Stimulated activated CD8-positive, alpha-beta memory T cell treated with anti-CD3 and anti-CD28 coated beads, Interleukin-7, amount 100 ng/mL, for 4 hours (primary cell): Measurements from ENCODE around the gene PRKAG1.

Experiments
- DNase-seq, 2 donors: peaks; one replicate each; pipeline ENCODE4 v3.0.0-alpha.2; 2020; ENCODE audit warnings: low read depth in 2 of 2

PRKAG1 gene

DNA sequence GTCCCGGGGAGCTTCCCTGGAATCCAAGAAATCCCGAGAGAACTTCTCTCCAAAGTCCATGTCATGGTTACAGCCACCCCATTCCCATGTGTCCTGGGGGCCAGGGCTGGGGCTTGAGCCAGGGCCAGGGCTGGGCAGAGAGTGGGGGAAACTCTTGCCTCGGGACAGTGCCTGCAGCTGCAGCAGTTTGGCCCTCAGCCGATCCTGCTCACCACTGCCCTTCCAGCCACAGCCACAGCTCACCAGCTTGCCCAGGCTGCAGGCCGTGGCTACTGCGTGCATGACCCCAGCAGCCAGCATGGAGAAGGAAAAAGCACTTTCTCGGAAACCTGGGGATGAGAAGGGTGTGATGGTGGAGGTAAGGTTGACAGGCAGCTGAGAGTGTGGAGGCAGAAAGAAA is 50.6 kb downstream of the PRKAG1 start:
- no peak for DNase-seq

DNA sequence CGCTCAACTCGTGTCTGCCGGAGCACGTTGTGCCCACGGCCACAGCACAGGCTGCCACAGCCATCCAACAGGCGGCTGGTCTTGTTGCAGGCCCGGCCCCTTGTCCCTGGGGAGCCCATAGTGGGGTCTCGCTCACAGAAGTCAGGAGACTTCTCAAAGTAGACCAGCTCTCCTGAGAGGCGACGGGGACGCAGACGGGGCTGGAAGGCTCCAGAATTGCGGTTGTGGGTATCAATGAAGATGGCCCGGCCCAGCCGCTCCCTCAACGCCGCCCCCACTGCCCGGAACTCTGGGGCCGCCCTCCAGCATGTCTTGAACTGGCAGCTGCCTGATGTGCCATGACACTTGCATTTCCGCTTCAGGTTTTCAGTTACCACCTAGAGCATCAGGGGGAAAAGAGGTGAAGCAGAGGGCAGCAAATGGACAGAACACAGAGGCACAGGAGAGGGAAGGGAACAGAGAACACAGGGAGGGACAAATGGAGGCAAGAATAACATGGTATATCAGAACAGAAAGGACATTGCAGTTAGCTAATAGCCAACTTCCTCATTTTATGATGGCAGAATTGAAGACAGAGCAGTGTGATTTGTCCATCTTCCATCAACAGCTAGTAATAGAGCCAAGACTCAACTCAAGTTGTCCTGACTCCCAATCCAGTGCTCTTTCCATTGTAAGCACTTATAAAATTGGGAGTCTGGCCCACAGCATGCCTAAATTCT is 52.2 kb downstream of the PRKAG1 start:
- DNase-seq, result no peak

DNA sequence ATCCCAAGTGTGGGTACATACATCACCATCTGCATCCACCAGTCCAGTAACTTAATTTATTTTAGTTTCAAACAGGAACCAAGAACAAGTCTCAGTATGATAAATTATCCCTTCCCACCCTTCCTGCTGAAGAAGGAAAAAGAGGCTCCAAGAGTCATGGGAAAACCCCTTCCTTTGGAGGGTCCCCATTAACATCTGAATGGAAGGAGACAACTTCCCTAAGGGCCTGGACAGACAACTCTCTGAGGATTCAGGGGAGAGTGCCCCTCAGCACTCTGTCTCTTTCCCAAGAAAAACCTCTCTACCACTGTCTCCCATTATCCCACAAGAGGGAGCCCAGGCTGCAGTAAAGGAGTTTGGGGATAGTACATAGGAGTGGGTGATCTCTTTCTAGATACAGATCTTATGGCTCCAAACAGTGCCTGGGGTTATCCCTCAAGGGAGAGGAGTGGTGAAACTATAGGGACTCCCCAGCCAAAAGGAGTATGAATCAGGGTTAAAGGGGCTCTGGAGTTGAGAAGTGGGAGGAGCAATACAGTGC is 53.2 kb downstream of the PRKAG1 start:
- no peak for DNase-seq

DNA sequence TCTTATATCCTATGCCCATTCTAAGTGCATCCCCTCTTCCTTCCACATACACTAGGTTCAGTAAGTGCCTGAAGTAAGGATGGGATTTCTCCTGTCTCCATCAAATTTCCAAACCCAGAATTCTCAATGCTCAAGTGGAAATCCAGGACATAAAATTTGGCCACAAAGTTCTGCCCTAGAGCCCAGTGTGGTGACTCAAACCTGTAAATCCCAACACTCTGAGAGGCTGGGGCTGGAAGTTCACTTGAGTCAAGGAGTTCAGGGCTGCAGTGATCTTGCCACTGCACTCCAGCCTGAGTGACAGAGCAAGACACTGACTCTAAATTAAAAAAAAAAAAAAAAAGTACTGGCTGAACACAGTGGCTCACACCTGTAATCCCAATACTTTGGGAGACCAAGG is 56.8 kb downstream of the PRKAG1 start:
- DNase-seq, result no peak

DNA sequence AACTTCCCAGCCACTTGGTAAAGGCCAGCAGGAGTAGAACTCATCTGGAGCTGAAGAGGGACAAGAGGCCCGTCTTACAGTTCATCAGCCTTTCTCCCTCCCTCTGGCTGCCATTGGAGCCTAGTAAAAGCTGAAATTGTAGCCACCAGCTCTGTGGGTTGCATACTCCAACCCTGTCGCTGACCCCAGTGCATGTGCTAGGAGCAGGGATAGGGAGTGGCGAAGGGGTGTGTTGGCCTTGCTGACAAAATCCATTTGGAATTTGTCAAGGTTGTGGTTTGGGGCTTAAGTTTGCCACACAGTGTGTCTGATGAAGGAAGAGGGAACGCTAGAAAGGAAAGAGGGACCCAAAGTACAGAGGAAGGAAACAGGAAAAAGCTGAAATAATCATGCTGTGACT is 57.2 kb downstream of the PRKAG1 start:
- no peak for DNase-seq

DNA sequence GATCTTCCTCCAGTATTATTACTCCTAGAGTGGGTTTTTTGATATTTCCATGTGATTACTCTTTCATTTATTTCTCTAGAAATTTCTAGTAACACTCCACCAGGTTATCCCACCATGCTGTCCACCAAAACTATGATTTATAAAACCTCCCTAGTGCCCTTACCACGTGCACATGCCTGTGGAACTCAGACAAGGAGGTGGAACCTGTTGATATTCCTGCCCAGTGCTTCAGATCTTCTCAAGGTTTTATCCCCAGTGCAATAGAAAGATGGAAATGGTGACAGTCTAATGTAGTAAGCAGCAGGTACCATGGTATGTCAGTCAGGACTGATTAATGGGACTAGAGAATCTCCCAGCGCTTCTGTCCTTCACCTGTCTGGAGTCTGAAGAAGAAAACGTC is 57.7 kb downstream of the PRKAG1 start:
- no peak for DNase-seq

DNA sequence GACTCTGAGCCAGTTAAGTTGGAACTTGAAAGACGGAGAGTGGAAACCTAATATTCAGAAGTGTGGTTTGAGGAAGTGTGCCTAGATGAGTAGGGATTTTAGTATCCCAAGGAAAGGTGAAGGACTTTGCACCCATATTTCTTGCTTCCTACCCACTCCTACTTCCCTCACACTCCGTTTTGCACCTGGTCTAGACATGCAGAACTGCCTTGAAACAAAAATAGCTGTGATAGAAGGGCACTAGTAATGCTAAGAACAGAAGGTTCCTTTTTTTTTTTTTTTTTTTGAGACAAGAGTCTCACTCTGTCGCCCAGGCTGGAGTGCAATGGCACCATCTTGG is 60.6 kb downstream of the PRKAG1 start:
- DNase-seq, result no peak

DNA sequence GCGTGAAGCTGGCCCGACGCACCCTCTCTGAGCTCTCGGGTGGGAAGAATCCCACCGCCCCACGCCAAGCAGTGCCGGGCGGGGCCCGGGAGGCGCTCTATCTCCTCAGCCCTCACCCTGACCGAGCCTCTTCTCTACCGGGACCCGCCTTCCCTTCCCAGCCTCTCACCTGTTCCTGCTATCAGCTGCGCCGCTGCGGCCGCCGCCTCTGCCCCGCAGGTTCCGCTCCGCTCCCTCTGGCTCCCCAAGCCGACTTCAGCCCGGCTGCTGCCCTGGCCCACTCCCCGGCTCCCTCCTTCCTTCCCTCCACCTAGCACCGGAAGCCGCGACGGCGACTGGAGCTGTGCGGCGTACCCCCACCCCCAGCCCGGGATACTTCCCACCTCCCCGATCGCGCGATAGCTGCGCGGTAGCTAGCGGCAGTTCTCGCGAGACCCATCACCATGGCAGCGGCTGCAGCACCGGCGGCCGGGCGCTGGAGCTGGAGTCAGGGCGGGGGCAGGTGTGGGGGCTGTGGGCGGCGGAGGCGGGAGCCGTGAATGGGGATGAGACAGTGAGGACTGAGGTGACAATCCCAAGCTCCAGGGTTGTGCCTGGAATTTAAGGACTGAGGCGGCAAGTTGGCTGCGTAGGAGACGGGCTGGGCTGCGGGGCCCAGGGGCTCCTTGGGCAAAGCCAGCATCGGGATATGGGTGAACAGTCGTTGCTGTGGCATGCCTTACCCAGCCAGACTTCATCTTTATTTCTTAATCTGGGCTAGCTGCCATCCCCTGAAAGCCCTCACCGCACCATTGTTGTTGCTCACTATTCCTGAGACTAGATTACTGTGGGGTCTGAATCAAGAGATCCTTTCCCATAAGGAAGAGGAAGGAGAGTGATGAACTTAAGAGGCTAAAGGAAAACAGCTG is 61.2 kb downstream of the PRKAG1 start, which contains the start of gene ARF3:
ARF3 (minus strand) TSS at position 347 of the 908 bp plus-strand sequence. CDS start 16,392 bp downstream, outside the sequence.
- peak; percentile 78 to 88 for DNase-seq

DNA sequence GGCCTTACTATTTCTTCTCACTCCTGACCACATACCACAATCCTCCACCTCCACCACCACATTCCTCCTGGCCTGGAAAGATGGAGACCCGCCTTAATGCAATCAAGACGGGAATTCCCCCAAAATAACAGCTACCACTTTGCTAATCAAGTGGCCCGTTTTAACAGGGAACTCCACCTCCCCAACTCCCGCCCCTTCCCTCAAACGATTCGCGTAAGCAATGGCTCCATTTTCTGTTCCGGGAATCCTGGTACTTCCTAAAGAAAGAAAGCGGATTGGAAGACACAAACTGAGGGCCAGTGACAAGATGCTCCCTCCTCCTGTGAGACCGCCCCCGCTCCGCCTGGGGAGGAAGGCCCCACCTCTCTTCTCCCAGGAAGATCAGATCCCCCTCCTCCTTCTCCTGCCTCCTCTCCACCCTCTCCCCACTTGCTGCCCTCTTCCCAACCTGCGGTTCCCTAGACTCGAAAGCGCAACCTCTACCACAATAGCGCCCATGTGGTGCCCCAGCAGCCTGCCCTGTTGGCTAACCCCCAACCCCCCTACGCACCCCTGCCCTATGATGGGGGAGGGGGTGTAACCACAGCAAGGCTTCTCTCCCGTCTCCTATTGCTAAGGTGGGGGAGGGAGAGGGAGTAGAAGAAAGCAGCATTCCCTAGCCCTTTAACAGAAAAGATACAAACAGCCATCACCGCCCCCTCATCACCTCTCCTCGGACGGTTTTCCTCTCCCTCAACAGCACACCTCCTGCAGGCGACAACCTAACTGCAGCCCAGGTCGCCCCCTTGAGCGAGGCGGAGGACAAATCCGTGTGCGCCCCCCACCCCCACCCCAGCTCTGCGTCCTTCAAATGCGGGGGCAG is 62.1 kb downstream of the PRKAG1 start:
- DNase-seq, result peak in 1 of 2 donors; percentile 23

DNA sequence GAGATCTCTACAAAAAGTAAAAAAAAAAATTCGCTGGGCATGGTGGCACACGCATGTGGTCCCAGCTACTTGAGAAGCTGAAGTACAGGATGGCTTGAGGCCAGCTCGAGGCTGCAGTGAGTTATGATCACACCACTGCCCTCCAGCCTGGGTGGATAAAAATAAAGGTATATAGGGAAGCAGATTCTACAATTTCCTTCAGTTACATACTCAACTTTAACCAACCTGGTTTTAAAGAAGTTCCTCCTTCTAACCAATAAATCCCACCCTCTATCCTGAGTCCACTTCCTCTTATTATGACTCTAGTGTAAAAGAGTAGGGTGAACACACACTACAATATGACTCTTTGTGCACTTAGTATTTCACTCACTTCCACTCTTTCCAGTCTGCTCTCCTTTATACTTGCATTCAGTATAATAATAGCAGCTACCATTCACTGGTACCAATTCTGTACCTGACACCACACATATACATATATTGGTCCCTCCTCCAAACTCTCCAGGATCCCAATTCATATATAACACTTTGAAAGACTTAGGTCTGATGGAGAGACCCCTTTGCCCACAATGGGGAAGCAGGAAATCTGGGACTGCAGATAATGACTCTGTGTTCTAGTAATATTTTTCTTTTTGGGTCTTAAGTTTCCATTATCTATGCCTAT is 63.6 kb downstream of the PRKAG1 start:
- no peak for DNase-seq

DNA sequence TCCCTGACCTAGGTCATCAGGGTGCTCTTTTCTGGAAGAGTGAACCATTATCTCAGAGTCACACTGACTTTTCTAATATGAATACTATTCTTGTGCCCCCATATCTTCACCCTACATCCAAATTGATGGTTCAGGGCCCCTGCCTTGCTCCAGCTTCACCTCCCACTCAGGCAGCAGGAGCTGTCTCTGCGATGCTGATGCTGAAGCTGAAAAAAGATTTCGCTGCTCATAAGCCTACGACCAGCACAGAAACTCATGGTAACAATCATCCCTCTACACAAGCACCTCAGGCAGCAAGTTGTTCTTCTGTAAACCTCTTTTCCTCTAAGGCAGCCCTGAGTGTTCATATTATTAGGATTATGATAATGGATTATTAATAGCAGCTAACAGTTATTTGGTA is 64.5 kb downstream of the PRKAG1 start:
- DNase-seq, result no peak

DNA sequence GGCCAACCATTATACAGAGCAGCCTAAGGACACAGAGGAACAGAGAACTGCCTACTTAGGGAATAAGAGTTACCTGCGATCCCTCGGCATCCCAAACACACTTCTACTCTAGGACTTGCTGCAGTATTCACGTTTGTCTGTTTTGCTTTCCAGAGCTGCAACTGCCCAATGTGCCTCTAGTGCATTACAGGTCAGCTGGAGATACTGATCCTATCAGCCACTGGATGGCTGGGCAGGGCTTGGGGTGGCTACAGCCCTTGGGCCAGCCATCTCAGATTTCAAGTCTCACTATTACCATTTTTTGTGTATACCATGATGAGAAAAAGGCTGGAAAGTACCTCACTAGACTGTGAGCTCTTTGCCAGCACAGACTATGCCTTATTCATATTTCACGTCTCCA is 65.9 kb downstream of the PRKAG1 start:
- DNase-seq, result no peak
